IMR-90 (cell line): ENCODE results near the gene CTDSP1. TPM values are rescaled to one million over a fixed set of nuclear protein-coding genes. Genes with fewer than 3 reads are reported as not detected.

ENCODE experiments used
- ATAC-seq: fragments of 200-7000 bp; cut with Tn5 transposase; 2 replicates; pipeline ENCODE4 v1.9.1; 2020; ENCODE audit warnings: low read depth, mild to moderate bottlenecking, moderate library complexity
- BruUV-seq: library from RNA; stranded (reverse); fragments of 400-500 nt; replicated peaks from 2 replicates; lab custom pipeline; 2021; lab: Mats Ljungman, UMichigan
- CTCF ChIA-PET: fragments of 300-600 bp; formaldehyde crosslinking; extraction: SDS; loops from one replicate; lab custom pipeline; 2021; ENCODE audit warnings: antibody characterized with exemption; lab: Yijun Ruan, JAX
- POLR2A ChIA-PET: fragments of 300-600 bp; sonication (Branson Sonifier 250); formaldehyde crosslinking; loops from one replicate; lab custom pipeline; 2022; ENCODE audit warnings: antibody characterized with exemption; ENCODE audit not compliant: unreplicated experiment; lab: Charles Lee
- DNase-seq: peaks from one replicate; pipeline ENCODE4 v3.0.0; 2013
- H2AFZ ChIP-seq: replicated peaks from 2 replicates; pipeline ENCODE3; 2013; ENCODE audit warnings: low read length, mild to moderate bottlenecking; ENCODE audit not compliant: poor library complexity
- H2AK5ac ChIP-seq: 2 replicates; pipeline ENCODE4 v1.6.1; 2013; ENCODE audit warnings: low read depth, low read length, inconsistent platforms
- H2AK9ac ChIP-seq: replicated peaks from 2 replicates; pipeline ENCODE3; 2013; ENCODE audit warnings: mild to moderate bottlenecking, low read depth, low read length, moderate library complexity; ENCODE audit not compliant: poor library complexity
- H2BK120ac ChIP-seq: 2 replicates; pipeline ENCODE4 v1.6.1; 2013; ENCODE audit warnings: low read depth, low read length, inconsistent platforms
- H2BK15ac ChIP-seq: 3 replicates; pipeline ENCODE4 v1.6.1; 2013; ENCODE audit warnings: low read depth, low read length, inconsistent platforms
- H2BK20ac ChIP-seq: 2 replicates; pipeline ENCODE4 v1.6.1; 2013; ENCODE audit warnings: low read depth, mild to moderate bottlenecking, inconsistent platforms, low read length, moderate library complexity
- H2BK5ac ChIP-seq: 2 replicates; pipeline ENCODE4 v1.6.1; 2013; ENCODE audit warnings: mild to moderate bottlenecking, low read depth, low read length, inconsistent platforms; ENCODE audit not compliant: poor library complexity, severe bottlenecking
- H3K14ac ChIP-seq: replicated peaks from 2 replicates; pipeline ENCODE4 v1.6.1; 2013; ENCODE audit warnings: low read depth, low read length, inconsistent platforms
- H3K18ac ChIP-seq: 2 replicates; pipeline ENCODE4 v1.6.1; 2013; ENCODE audit warnings: low read depth, low read length, control low read depth
- H3K23ac ChIP-seq: 2 replicates; pipeline ENCODE4 v1.6.1; 2013; ENCODE audit warnings: low read depth, low read length, inconsistent platforms
- H3K27ac ChIP-seq: 2 replicates; pipeline ENCODE4 v1.5.1; 2013; ENCODE audit warnings: mild to moderate bottlenecking, control low read depth, low read length; ENCODE audit not compliant: insufficient read depth
- H3K27me3 ChIP-seq: 2 replicates; pipeline ENCODE4 v1.6.1; 2013; ENCODE audit warnings: low read length; ENCODE audit not compliant: control insufficient read depth, insufficient read depth
- H3K36me3 ChIP-seq: 2 replicates; pipeline ENCODE4 v1.6.1; 2013; ENCODE audit warnings: low read length, mixed read lengths; ENCODE audit not compliant: control insufficient read depth, insufficient read depth
- H3K4ac ChIP-seq: 2 replicates; pipeline ENCODE4 v1.6.1; 2013; ENCODE audit warnings: low read depth, low read length, inconsistent platforms
- H3K4me1 ChIP-seq: 2 replicates; pipeline ENCODE4 v1.6.1; 2013; ENCODE audit warnings: low read length, mixed read lengths; ENCODE audit not compliant: control insufficient read depth, insufficient read depth
- H3K4me2 ChIP-seq: 2 replicates; pipeline ENCODE4 v1.6.1; 2013; ENCODE audit warnings: low read depth, mild to moderate bottlenecking, control low read depth, low read length, moderate library complexity
- H3K4me3 ChIP-seq: 2 replicates; pipeline ENCODE4 v1.5.1; 2013; ENCODE audit warnings: low read depth, mild to moderate bottlenecking, control low read depth, low read length, moderate library complexity; ENCODE audit not compliant: insufficient read depth
- H3K56ac ChIP-seq: 2 replicates; pipeline ENCODE4 v1.6.1; 2013; ENCODE audit warnings: low read length, inconsistent platforms; ENCODE audit not compliant: insufficient read depth; ENCODE audit errors: extremely low read depth
- H3K79me1 ChIP-seq, 2 experiments: 2 replicates each; pipeline ENCODE4 v1.6.1; 2013; ENCODE audit warnings: low read length in 2 of 2, inconsistent platforms in 1 of 2, low read depth in 1 of 2
- H3K9ac ChIP-seq: 2 replicates; pipeline ENCODE4 v1.6.1; 2013; ENCODE audit warnings: low read depth, low read length, control low read depth
- H3K9me1 ChIP-seq: 2 replicates; pipeline ENCODE4 v1.6.1; 2013; ENCODE audit warnings: low read length, inconsistent platforms; ENCODE audit not compliant: insufficient read depth
- H3K9me3 ChIP-seq: 2 replicates; pipeline ENCODE4 v1.6.1; 2013; ENCODE audit warnings: low read length; ENCODE audit not compliant: control insufficient read depth, insufficient read depth
- H4K20me1 ChIP-seq: 2 replicates; pipeline ENCODE4 v1.6.1; 2013; ENCODE audit warnings: low read length, inconsistent platforms; ENCODE audit not compliant: insufficient read depth
- H4K5ac ChIP-seq: 2 replicates; pipeline ENCODE4 v1.6.1; 2013; ENCODE audit warnings: mild to moderate bottlenecking, low read depth, low read length, control low read depth
- H4K8ac ChIP-seq, 2 experiments: 2 replicates each; pipeline ENCODE4 v1.6.1; 2013; ENCODE audit warnings: low read depth in 2 of 2, low read length in 2 of 2, control low read depth in 1 of 2, inconsistent platforms in 1 of 2
- H4K91ac ChIP-seq: 2 replicates; pipeline ENCODE4 v1.6.1; 2013; ENCODE audit warnings: low read depth, low read length, inconsistent platforms; ENCODE audit not compliant: insufficient read depth
- BHLHE40 ChIP-seq: fragments of 150-350 bp; IDR thresholded peaks from 2 replicates; pipeline ENCODE4 v1.6.1; 2016; ENCODE audit warnings: mild to moderate bottlenecking, low read depth, low read length
- CEBPB ChIP-seq: IDR thresholded peaks from 2 replicates; pipeline ENCODE4 v1.6.1; 2012; ENCODE audit warnings: low read depth, low read length, improper control_type of control experiment
- CHD1 ChIP-seq: IDR thresholded peaks from 2 replicates; pipeline ENCODE4 v1.6.1; 2012; ENCODE audit warnings: low read depth, low read length, improper control_type of control experiment
- FOS ChIP-seq: fragments of 150-350 bp; IDR thresholded peaks from 2 replicates; pipeline ENCODE4 v1.6.1; 2016; ENCODE audit warnings: low read depth, low read length
- MAFK ChIP-seq: IDR thresholded peaks from 2 replicates; pipeline ENCODE4 v1.6.1; 2012; ENCODE audit warnings: low read depth, low read length, improper control_type of control experiment
- MAZ ChIP-seq: IDR thresholded peaks from 2 replicates; pipeline ENCODE4 v1.6.1; 2012; ENCODE audit warnings: low read depth, mild to moderate bottlenecking, low read length, improper control_type of control experiment, moderate library complexity, borderline replicate concordance
- MXI1 ChIP-seq: IDR thresholded peaks from 2 replicates; pipeline ENCODE4 v1.6.1; 2012; ENCODE audit warnings: low read depth, mild to moderate bottlenecking, low read length, moderate library complexity, borderline replicate concordance
- NFE2L2 ChIP-seq: fragments of 150-350 bp; IDR thresholded peaks from 2 replicates; pipeline ENCODE4 v1.6.1; 2016; ENCODE audit warnings: low read depth, mild to moderate bottlenecking, low read length
- POLR2A ChIP-seq: IDR thresholded peaks from 2 replicates; pipeline ENCODE4 v1.6.1; 2012; ENCODE audit warnings: mild to moderate bottlenecking, low read depth, low read length
- RAD21 ChIP-seq: IDR thresholded peaks from 2 replicates; pipeline ENCODE4 v1.6.1; 2012; ENCODE audit warnings: low read length, improper control_type of control experiment
- RCOR1 ChIP-seq: IDR thresholded peaks from 2 replicates; pipeline ENCODE4 v1.6.1; 2012; ENCODE audit warnings: mild to moderate bottlenecking, low read length, improper control_type of control experiment; ENCODE audit not compliant: insufficient replicate concordance
- RFX5 ChIP-seq: IDR thresholded peaks from 2 replicates; pipeline ENCODE4 v1.8.0; 2012; ENCODE audit warnings: low read depth, mild to moderate bottlenecking, low read length, moderate library complexity
- SMC3 ChIP-seq: fragments of 150-350 bp; IDR thresholded peaks from 2 replicates; pipeline ENCODE4 v1.6.1; 2016; ENCODE audit warnings: low read depth, mild to moderate bottlenecking, antibody characterized with exemption, low read length, moderate library complexity
- WGBS, 2 experiments: methylation state at CpG; one replicate each; pipeline versions ENCODE4 v1.1.5 to v1.1.7; 2013; ENCODE audit warnings: missing lambda C conversion rate in 2 of 2; ENCODE audit not compliant: insufficient read length in 1 of 2; ENCODE audit errors: extremely low coverage in 2 of 2; 5-methylcytosine and 5-hydroxymethylcytosine counted together
- dilution Hi-C: fragments of 300-500 bp; cut with HindIII; formaldehyde crosslinking; loops from one replicate; pipeline ENCODE4 v1.14.3; 2018; ENCODE audit warnings: low sequenced_read_pairs; ENCODE audit not compliant: unreplicated experiment
- in situ Hi-C: fragments of 300-500 bp; cut with MboI; formaldehyde crosslinking; loops from 3 replicates; pipeline ENCODE4 v1.14.3; 2019; ENCODE audit warnings: low sequenced_read_pairs, inconsistent platforms, mixed read lengths
- intact Hi-C: fragments of 100-400 bp; cut with micrococcal nuclease; formaldehyde crosslinking; loops from 2 replicates; pipeline ENCODE4 v1.10.0; 2022
- polyA plus RNA-seq, 3 experiments: library from polyadenylated mRNA; depleted of rRNA; stranded (reverse); fragments of >200 nt; gene quantifications; 2 replicates each; pipeline ENCODE4 v1.2.3, GENCODE V29; 2012; ENCODE audit warnings: low replicate concordance in 1 of 3
- total RNA-seq: library from RNA; depleted of rRNA; stranded (reverse); fragments of >200 nt; gene quantifications from 2 replicates; pipeline ENCODE4 v1.2.3, GENCODE V29; 2012
- TF ChIP-seq, protein P1 (sequence below): fragments of 150-350 bp; IDR thresholded peaks from 2 replicates; pipeline ENCODE4 v1.6.1; 2017; ENCODE audit warnings: mild to moderate bottlenecking, antibody characterized with exemption, low read length, low read depth
- TF ChIP-seq, protein P2 (sequence below): conservative IDR thresholded peaks from 2 replicates; pipeline ENCODE4 v1.5.1; 2012; ENCODE audit warnings: mild to moderate bottlenecking, low read depth, low read length, improper control_type of control experiment
- TF ChIP-seq, protein P3 (sequence below): fragments of 150-350 bp; IDR thresholded peaks from 2 replicates; pipeline ENCODE4 v1.6.1; 2016; ENCODE audit warnings: low read depth, mild to moderate bottlenecking, low read length, moderate library complexity, borderline replicate concordance

CTDSP1 gene
- total and polyA plus RNA-seq, 2 of the 4 experiments (the other 2 are of a cell fraction): 19.7 to 64.3 TPM

DNA sequence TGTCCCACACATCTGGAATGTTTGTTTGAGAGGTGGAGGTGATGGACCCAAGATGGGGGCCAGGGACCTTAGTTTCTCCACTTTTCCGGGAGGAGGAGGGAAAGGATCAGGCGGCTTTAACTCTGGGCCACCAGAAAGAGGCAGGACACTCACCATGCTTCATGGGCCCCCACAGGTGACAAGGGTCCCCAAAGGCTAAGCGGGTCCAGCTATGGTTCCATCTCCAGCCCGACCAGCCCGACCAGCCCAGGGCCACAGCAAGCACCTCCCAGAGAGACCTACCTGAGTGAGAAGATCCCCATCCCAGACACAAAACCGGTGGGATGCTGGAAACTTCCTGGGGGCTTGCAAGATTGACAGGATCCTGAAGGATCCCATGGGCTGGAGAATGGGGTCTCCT is 16.9 kb upstream of the CTDSP1 start:
- no peak overlapping the region for H4K91ac ChIP-seq
- H3K79me1 ChIP-seq: no peaks in the 10 kb centered on the region
- no peak overlapping the region for H3K18ac ChIP-seq
- peaks cover 2% of the 10 kb centered on the region for H3K4me1 ChIP-seq
- no peak overlapping the region for H3K56ac ChIP-seq
- no peak overlapping the region for H3K9ac ChIP-seq
- DNase-seq (no peak), ATAC-seq (no peak)
- TF ChIP-seq RAD21 (no peak), NFE2L2 (no peak), POLR2A (no peak), RFX5 (no peak), FOS (no peak), SMC3 (no peak), CEBPB (no peak), RCOR1 (no peak), BHLHE40 (no peak), MAZ (no peak), MAFK (no peak), CHD1 (no peak), MXI1 (no peak)
- TF ChIP-seq, protein P1, sequence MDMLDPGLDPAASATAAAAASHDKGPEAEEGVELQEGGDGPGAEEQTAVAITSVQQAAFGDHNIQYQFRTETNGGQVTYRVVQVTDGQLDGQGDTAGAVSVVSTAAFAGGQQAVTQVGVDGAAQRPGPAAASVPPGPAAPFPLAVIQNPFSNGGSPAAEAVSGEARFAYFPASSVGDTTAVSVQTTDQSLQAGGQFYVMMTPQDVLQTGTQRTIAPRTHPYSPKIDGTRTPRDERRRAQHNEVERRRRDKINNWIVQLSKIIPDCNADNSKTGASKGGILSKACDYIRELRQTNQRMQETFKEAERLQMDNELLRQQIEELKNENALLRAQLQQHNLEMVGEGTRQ: no peak
- TF ChIP-seq, protein P2, sequence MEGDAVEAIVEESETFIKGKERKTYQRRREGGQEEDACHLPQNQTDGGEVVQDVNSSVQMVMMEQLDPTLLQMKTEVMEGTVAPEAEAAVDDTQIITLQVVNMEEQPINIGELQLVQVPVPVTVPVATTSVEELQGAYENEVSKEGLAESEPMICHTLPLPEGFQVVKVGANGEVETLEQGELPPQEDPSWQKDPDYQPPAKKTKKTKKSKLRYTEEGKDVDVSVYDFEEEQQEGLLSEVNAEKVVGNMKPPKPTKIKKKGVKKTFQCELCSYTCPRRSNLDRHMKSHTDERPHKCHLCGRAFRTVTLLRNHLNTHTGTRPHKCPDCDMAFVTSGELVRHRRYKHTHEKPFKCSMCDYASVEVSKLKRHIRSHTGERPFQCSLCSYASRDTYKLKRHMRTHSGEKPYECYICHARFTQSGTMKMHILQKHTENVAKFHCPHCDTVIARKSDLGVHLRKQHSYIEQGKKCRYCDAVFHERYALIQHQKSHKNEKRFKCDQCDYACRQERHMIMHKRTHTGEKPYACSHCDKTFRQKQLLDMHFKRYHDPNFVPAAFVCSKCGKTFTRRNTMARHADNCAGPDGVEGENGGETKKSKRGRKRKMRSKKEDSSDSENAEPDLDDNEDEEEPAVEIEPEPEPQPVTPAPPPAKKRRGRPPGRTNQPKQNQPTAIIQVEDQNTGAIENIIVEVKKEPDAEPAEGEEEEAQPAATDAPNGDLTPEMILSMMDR: no peak
- TF ChIP-seq, protein P3, sequence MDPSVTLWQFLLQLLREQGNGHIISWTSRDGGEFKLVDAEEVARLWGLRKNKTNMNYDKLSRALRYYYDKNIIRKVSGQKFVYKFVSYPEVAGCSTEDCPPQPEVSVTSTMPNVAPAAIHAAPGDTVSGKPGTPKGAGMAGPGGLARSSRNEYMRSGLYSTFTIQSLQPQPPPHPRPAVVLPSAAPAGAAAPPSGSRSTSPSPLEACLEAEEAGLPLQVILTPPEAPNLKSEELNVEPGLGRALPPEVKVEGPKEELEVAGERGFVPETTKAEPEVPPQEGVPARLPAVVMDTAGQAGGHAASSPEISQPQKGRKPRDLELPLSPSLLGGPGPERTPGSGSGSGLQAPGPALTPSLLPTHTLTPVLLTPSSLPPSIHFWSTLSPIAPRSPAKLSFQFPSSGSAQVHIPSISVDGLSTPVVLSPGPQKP: no peak
- H2BK120ac ChIP-seq: no peak overlapping the region
- 100% methylated on average over 1 of the region's 6 CpGs; no CpG with 5 or more reads in 1 of the 2 experiments for WGBS, 2 experiments
- in situ Hi-C loops (no loop called here), intact Hi-C loops (no loop called here), dilution Hi-C loops (no loop called here)
- no peak overlapping the region for H3K4me2 ChIP-seq
- no peak overlapping the region for H2BK5ac ChIP-seq
- no peak overlapping the region for H4K8ac ChIP-seq
- peaks cover 23% of the 10 kb centered on the region for H3K27me3 ChIP-seq
- BruUV-seq: no TSS peak
- no peak overlapping the region for H3K14ac ChIP-seq
- H4K20me1 ChIP-seq: no peaks in the 10 kb centered on the region
- no peak overlapping the region for H4K5ac ChIP-seq
- no peak overlapping the region for H3K23ac ChIP-seq
- no peak overlapping the region for H3K4me3 ChIP-seq
- H2AK5ac ChIP-seq: no peak overlapping the region
- H3K9me3 ChIP-seq: no peaks in the 10 kb centered on the region
- H3K4ac ChIP-seq: no peak overlapping the region
- no peaks in the 10 kb centered on the region for H3K9me1 ChIP-seq
- POLR2A ChIA-PET: no interaction called here
- no peak overlapping the region for H2AK9ac ChIP-seq
- H3K36me3 ChIP-seq: no peaks in the 10 kb centered on the region
- H2AFZ ChIP-seq: no peak overlapping the region
- H2BK15ac ChIP-seq: no peak overlapping the region
- H2BK20ac ChIP-seq: no peak overlapping the region
- CTCF ChIA-PET: no interaction called here
- no peak overlapping the region for H3K27ac ChIP-seq
